Smooth muscle cell (in vitro differentiated cells): ENCODE results near the gene ACR. TPM values are rescaled to one million over a fixed set of nuclear protein-coding genes. Genes with fewer than 3 reads are reported as not detected.

Experiments used
- DNase-seq: peaks from one replicate; lab custom pipeline; 2025; ENCODE audit not compliant: unreplicated experiment; lab: John Stamatoyannopoulos, UW
- H2AFZ ChIP-seq: fragments of 200-600 bp; sonication (generic); 2 replicates; pipeline ENCODE4 v1.6.0; 2016; ENCODE audit warnings: antibody characterized with exemption, low read depth, mild to moderate bottlenecking
- H3F3A ChIP-seq: fragments of 200-600 bp; sonication (generic); 2 replicates; pipeline ENCODE4 v1.6.0; 2017; ENCODE audit warnings: antibody characterized with exemption, low read depth
- H3K27ac ChIP-seq: fragments of 200-600 bp; sonication (generic); 2 replicates; pipeline ENCODE4 v1.5.1; 2016; ENCODE audit warnings: low read depth, mild to moderate bottlenecking
- H3K27me3 ChIP-seq: fragments of 200-600 bp; sonication (generic); 2 replicates; pipeline ENCODE4 v1.6.1; 2016; ENCODE audit warnings: low read depth, mild to moderate bottlenecking
- H3K36me3 ChIP-seq: fragments of 200-600 bp; sonication (generic); 2 replicates; pipeline ENCODE4 v1.5.1; 2016; ENCODE audit warnings: low read depth
- H3K4me1 ChIP-seq: fragments of 200-600 bp; sonication (generic); 2 replicates; pipeline ENCODE4 v1.5.1; 2016; ENCODE audit warnings: low read depth
- H3K4me2 ChIP-seq: fragments of 200-600 bp; sonication (generic); 2 replicates; pipeline ENCODE4 v1.6.0; 2016; ENCODE audit warnings: mild to moderate bottlenecking
- H3K4me3 ChIP-seq: fragments of 200-600 bp; sonication (generic); 2 replicates; pipeline ENCODE4 v1.5.1; 2016; ENCODE audit warnings: mild to moderate bottlenecking
- H3K79me2 ChIP-seq: fragments of 200-600 bp; sonication (generic); 2 replicates; pipeline ENCODE4 v1.6.0; 2016; ENCODE audit warnings: low read depth, mild to moderate bottlenecking
- H3K9ac ChIP-seq: fragments of 200-600 bp; sonication (generic); 2 replicates; pipeline ENCODE4 v1.6.0; 2016; ENCODE audit warnings: low read depth
- H3K9me3 ChIP-seq: fragments of 200-600 bp; sonication (generic); replicated peaks from 2 replicates; pipeline ENCODE4 v1.5.1; 2016; ENCODE audit warnings: low read depth
- H4K20me1 ChIP-seq: fragments of 200-600 bp; sonication (generic); 2 replicates; pipeline ENCODE4 v1.6.0; 2016; ENCODE audit warnings: low read depth
- CTCF ChIP-seq: fragments of 200-600 bp; sonication (generic); IDR thresholded peaks from 2 replicates; pipeline ENCODE4 v1.5.1; 2017; ENCODE audit warnings: borderline replicate concordance, mild to moderate bottlenecking, antibody characterized with exemption; ENCODE audit not compliant: insufficient read depth, poor library complexity, severe bottlenecking
- WGBS: methylation state at CpG from one replicate; pipeline ENCODE4 v1.1.7; 2016; ENCODE audit warnings: low lambda C conversion rate; 5-methylcytosine and 5-hydroxymethylcytosine counted together
- polyA plus RNA-seq: library from polyadenylated mRNA; unstranded; fragments of >200 nt; fragmentation: Nextera tagmentation; extraction: Ambion mirVana; gene quantifications from 2 replicates; pipeline ENCODE4 v1.2.1, GENCODE V29; 2016
- total RNA-seq: library from RNA; depleted of rRNA; stranded (reverse); fragments of >200 nt; gene quantifications from 2 replicates; pipeline ENCODE4 v1.2.3, GENCODE V29; 2014

Gene ACR
- total and polyA plus RNA-seq, 2 experiments from 2014 or later: 0.27 TPM; not detected in 1

- H3K36me3 ChIP-seq: no peaks in the 10 kb centered on the region
- no peaks in the 10 kb centered on the region for H3F3A ChIP-seq
- H3K9ac ChIP-seq: no peak overlapping the region
- 92% methylated on average over 6 of the region's 7 CpGs for WGBS
- H3K27me3 ChIP-seq: peaks cover 29% of the 10 kb centered on the region
- H3K4me2 ChIP-seq: no peak overlapping the region
- no peaks in the 10 kb centered on the region for H3K4me1 ChIP-seq
- H3K27ac ChIP-seq: no peak overlapping the region
- no peaks in the 10 kb centered on the region for H3K79me2 ChIP-seq
- peaks cover 9% of the 10 kb centered on the region for H4K20me1 ChIP-seq
- no peak overlapping the region for H2AFZ ChIP-seq
- H3K4me3 ChIP-seq: no peak overlapping the region
- no peak for DNase-seq
- no peak for TF ChIP-seq CTCF
- no peaks in the 10 kb centered on the region for H3K9me3 ChIP-seq
These were observed 22.2 kb upstream of the ACR start for GRCh38 chr22:50715776-50716175.

DNA sequence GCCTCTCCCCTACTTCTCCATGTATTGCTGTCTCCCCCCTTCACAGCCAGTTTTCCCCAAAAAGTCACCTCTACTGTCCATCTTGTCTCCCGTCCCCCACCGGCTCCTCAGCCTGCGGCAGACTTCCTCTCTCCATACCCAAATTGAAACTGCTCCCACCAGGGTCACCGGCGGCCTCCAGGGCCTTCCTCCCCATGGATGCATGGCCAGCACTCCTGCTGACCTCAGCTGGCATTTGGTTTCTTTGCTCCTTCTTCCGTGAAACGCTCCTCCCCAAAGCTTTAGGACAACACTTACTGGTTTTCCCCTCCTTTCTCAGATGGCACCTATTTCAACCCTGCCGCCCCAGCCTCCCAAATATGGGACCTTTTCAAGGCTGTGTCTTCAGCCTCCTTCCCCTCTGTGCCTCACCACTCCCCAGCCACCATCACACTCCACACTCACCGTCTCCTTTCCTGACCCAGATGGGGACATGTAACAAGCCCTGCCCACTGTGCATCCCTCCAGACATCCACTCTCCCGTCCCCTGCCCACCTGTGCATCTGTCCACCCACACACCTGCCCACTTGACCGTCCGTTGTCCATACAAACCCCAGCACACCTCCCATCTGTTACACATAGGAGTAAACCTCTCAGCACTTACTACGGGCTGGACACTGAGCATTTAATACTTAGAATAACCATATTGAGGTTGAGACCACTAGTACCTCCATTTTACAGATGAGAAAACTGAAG lies 21.5 kb upstream of the ACR start:
- TF ChIP-seq CTCF: no peak
- no peak overlapping the region for H3K4me2 ChIP-seq
- H4K20me1 ChIP-seq: peaks cover 10% of the 10 kb centered on the region
- no peaks in the 10 kb centered on the region for H3K79me2 ChIP-seq
- no peak for DNase-seq
- no peaks in the 10 kb centered on the region for H3K4me1 ChIP-seq
- 92% methylated on average over 13 of the region's 13 CpGs for WGBS
- no peaks in the 10 kb centered on the region for H3K36me3 ChIP-seq
- H3K9me3 ChIP-seq: no peaks in the 10 kb centered on the region
- H3K27me3 ChIP-seq: peaks cover 35% of the 10 kb centered on the region
- no peak overlapping the region for H2AFZ ChIP-seq
- H3F3A ChIP-seq: no peaks in the 10 kb centered on the region
- no peak overlapping the region for H3K27ac ChIP-seq
- H3K4me3 ChIP-seq: no peak overlapping the region
- H3K9ac ChIP-seq: no peak overlapping the region

DNA sequence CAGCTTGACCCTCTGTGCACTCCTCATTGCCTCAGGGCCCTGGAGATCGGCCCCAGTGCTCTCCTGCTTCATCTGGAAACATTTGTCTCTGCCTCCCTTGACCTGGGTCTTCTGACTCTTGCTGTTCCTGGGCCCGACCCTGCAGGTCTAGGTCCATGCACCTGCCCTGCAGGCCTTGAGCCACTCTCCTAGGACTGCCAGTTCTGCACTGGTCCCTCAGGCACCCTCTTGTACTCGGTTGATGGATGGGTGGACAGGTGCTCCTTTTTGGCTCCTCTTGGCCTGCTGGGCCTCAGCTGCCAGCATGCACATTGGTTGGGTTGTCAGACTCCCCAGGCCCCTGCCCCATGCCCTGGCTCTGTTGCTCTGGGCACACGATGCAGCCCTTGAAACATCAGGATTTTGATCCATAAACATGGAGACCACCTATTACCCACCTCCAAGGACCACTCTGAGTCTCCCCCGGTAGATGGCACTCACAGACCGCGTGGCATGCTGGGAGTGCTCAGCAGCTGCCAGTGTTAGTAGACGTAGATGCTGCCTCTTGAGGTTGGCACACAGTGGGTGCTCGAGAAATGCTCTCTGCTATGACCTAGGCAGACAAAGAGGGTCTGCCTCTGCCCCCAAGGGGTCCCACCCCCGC lies 20.2 kb upstream of the ACR start:
- WGBS: 90% methylated on average over 10 of the region's 10 CpGs
- Histone ChIP-seq H3K9me3 (no peaks in the 10 kb centered on the region), H3F3A (no peaks in the 10 kb centered on the region), H2AFZ (no peak overlapping the region), H3K36me3 (no peaks in the 10 kb centered on the region), H3K79me2 (no peaks in the 10 kb centered on the region), H3K4me3 (no peak overlapping the region), H3K27ac (no peak overlapping the region), H3K4me1 (no peaks in the 10 kb centered on the region), H4K20me1 (peaks cover 20% of the 10 kb centered on the region), H3K4me2 (no peak overlapping the region), H3K9ac (no peak overlapping the region), H3K27me3 (peaks cover 37% of the 10 kb centered on the region)
- no peak for DNase-seq
- no peak for TF ChIP-seq CTCF
